GM19324 (cell line): ENCODE data around the gene SLC38A3.

Experiments
- ATAC-seq: cut with Tn5 transposase; IDR thresholded peaks from one replicate; pipeline ENCODE4 v1.9.1; 2021; ENCODE audit warnings: mild to moderate bottlenecking, moderate library complexity; ENCODE audit not compliant: unreplicated experiment, low FRiP score

SLC38A3 gene

DNA sequence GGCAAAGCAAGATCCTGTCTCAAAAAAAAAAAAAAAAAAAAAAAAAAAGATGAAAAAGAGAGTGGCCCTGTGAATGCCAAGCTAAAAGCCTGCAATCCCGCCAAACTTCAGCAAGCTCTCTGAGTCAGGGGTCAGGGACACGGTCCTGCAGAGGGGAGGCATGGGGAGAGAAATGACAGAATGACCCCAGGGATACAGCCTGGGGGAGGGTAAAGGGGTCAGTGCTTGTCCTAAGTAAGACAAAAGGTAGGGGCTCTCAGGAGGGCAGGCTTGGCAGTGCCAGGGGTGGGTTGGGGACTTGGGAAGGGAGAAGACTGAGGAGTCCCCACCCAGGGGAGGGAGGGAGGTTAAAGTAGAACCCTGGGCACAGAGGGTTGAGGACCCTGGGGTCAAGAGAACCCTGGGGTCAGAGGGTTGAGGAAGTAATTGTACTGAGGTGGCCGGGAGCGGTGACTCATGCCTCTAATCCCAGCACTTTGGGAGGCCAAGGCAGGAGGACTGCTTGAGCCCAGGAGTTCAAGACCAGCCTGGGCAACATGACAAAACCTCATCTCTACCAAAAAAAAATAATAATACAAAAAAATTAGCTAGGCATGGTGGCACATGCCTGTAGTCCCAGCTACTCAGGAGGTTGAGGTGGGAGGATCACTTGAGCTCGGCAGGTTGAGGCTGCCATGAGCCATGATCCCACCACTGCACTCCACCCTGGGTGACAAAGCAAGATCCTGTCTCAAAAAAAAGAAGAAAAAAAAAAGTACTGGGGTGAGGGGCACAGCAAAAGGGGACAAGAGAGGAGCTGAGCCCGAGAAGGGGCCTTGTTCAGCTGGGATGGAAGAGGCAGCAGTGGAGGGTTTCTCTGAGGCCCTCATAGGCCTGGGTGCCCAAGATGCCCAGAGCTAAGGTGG lies 58.7 kb downstream of the SLC38A3 start:
- no peak for ATAC-seq

DNA sequence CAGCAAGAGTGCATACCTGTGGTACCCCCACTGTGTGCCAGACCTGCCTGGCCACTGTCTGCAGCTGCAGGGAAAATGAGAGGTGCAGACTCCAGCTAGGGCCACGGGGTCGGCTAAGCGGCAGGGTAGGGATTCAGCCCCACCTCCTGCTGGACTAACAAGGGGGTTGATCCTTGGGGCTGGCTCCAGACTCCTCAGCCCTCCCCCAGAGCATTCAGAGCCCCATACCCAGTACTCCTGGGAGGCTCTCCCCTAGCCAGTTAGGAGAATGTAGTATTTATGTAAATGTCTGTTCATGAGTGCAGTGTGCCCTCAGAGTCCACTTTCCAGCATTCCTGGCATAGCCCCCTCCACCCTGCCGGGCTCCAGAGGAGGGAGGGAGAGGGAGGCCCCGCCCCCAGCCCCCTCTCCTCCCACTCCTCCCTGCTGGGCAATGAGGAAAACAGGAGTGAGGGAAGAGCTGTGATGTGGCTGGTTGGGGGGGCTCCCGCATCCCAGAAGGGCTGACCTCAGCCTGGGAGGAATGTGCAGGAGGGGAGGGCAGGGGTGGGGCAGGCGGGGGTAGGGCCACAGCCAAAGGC lies 59.4 kb downstream of the SLC38A3 start:
- ATAC-seq, result no peak

- no peak for ATAC-seq
Observed at GRCh38 chr3:50264964-50265485, 60.0 kb downstream of the SLC38A3 start.

DNA sequence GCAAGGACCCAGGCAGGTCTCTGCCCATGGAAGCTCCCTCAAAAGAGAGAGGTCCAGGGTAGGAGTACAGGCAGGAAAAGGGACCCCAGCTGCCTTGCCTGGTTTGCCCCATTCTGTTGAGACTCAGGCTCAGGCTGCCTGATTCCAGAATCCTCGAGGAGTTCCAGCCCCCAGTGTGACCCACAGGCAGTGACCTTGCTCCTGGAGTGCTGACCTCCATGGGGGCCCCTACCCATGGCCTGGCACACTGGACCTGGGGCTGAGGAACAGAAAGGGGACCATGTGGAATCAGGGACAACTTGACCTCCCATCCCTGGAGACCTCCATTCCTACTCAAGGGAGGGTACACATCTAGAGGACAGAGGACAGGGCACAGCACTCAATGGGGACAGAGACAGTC lies 60.5 kb downstream of the SLC38A3 start:
- no peak for ATAC-seq

DNA sequence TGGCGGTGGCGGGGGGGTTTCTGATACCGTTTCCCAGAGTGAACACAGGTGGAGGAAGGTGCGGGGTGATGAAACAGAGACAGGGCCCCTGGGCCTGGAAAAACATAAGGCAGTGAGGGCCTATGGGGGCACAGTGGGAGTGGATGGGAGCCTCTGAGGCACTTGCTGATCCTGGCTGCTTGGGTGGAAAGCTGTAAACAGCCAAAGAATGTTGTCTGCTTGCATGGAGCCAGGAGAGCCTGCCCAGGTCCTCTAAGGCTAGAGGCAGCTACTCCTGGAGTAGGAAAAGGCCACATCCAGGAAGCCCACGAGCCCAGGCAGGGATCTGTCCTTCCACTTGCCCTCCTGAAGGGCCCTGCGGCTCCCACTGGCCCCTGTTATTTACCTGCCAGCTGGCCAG lies 60.9 kb downstream of the SLC38A3 start:
- no peak for ATAC-seq

DNA sequence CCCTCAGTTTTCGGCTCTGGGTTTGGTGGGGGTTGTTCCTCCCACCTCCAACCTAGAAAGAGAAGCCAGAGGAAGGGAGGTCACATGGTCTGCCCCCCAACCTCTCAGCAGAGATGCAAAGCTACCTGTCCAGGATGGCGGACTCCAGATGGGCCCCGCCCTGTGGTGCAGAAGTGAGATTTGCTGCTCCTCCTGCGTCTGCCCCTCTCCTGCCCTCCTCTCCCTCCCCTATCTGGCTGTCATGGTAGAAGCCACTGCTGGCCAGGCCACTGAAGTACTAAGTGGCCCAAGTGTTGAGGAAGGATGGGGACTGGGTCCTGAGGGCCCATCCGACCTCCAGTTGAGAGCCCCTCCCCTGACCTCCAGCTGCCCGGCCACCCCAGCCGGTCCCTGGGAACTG lies 61.8 kb downstream of the SLC38A3 start:
- ATAC-seq, result no peak

DNA sequence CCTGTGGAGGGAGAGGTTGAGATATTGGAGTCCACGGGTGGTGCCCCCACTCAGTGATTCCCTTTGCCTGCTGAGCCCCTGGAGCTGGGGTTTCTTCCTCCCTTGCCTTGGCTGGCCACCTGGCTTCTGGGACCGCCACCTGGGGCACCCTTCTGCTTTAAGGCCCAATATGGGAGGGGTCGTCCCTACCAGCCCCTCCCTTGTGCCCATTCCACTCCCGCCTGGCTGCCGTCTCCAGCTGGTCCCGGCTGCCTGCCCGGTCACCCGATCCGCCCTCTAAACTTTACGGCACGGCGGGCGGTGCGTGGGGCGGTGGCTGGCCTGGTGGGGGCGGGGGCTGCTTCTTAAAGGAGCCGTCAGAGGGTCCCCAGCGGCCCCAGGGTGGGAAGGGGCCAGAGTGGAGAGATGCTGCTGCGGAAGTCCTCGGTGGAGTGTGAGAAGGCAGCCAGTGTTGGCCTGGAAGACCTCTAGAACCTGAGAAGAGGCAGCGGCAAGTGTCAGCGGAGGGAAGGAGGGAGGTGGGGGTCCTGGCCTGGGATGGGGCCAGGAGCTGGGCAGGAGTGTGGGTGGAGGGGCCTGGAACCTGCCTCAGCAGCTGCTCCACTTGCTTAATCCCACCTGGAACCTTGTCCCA lies 62.3 kb downstream of the SLC38A3 start:
- ATAC-seq, result no peak

- no peak for ATAC-seq
Observed at GRCh38 chr3:50268276-50268675, 63.2 kb downstream of the SLC38A3 start.

- ATAC-seq, result no peak
Observed at GRCh38 chr3:50268703-50269451, 63.8 kb downstream of the SLC38A3 start, which contains the start of gene SEMA3B. TSS of gene SEMA3B (plus strand) at chr3:50269147. CDS start at chr3:50269241, 94 bp downstream.

DNA sequence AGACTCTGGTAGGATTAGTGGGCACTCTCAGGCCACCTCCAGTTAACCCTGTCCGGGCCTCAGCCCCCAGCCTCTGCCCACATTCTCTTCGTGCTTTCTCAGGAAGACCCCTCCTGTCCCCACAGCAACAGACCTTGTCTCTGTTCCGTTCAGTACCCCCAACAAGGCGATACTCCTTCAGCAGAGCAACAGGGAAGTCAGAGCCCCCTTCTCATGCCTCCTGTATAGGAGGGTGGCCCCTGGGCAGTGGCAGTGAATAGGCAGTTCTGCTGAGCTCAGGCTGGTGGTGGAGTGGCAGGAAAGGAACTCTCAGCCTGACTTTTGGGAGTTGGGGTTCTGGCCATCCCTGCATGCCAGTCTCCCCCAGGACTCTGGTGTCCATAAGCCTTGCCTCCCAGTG lies 64.4 kb downstream of the SLC38A3 start:
- ATAC-seq, result no peak

DNA sequence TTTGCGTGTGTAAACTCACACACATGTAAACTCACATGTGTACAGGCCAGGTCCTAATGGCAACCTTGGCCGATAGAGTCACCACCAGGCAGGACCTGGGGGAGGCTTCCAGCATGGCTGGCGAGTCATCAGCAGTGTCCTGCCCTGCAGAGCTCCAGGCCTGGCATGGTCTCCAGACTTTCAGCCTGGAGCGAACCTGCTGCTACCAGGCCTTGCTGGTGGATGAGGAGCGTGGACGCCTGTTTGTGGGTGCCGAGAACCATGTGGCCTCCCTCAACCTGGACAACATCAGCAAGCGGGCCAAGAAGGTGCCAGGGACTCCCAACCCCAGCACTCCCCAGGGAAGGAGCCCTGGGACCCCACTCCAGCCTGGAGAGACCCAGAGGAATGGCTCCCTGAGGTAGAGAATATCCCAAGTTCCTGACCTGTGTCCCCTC lies 64.9 kb downstream of the SLC38A3 start:
- ATAC-seq, result no peak

DNA sequence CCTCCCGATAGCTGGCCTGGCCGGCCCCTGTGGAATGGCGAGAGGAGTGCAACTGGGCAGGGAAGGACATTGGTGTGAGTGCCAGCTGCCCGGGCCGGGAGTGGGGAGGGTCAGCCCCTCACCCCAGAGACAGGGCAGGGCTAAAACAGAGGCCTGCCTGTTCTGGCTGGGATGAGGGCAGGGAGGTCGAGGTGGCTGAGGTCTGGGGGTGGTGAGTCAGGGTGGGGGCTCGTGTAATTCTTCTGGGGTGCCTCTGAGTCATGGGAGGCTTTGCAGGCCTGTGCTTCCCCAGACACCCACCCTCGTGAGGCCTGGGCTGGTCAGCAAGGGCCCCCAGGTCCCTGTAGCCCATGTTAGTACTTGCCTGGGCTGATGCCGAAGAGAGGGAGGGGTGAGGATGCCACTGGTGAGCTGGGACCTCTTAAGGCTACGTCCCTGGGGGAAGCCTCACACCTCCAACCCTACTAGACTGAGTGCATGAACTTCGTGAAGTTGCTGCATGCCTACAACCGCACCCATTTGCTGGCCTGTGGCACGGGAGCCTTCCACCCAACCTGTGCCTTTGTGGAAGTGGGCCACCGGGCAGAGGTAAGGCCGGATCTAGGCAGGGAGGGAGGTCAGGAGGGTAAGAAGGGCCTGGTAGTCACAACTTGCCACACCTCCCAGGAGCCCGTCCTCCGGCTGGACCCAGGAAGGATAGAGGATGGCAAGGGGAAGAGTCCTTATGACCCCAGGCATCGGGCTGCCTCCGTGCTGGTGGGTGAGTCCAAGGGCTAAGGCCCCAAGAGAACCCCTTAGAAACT lies 65.6 kb downstream of the SLC38A3 start:
- no peak for ATAC-seq
